NCI-H2196 treated with DMSO at 0.1 percent for 48 hours (cell line): ENCODE measurements around the gene USP2.

Source experiments
- DNase-seq: peaks from one replicate; lab custom pipeline; 2025; ENCODE audit not compliant: unreplicated experiment; lab: John Stamatoyannopoulos, UW

Gene USP2

GRCh38 chr11:119307219-119307618 lies 74.3 kb downstream of the USP2 start:
- no peak for DNase-seq

DNA sequence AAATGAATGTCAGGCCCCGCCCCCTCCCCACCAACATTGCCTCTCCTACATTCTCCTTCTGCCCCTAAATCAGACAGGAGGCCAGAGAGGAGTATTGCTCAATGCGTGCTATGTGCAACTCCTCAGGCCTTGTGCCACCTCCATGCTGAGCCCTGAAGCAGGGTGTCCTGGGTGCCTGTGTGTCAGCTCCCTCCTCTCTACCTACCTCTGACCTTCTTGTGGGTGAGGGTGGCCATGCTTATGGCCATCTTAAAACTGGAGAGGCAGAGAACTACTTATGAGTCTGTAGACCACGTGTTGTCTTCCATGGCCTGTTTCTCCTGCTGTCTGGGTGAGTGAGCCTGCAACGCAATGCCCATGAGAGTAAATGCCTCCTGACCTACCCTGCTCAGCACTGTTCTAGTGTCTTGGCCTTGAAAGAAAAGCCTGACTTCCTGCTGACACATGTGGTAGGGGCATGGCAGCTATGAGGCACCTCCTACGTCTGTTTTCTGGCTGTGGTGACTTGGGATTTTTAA lies 75.1 kb downstream of the USP2 start:
- no peak for DNase-seq

- DNase-seq, result no peak
Observed at GRCh38 chr11:119305556-119306372, 75.7 kb downstream of the USP2 start.
